GM21447 (cell line): ENCODE data around the gene GRID2IP.
"Not testable (repeated sequence)": the region's sequence is repeated elsewhere in the genome, so short reads cannot be mapped to it uniquely, and the experiment has no call there.

Experiments
- ATAC-seq: cut with Tn5 transposase; IDR thresholded peaks from one replicate; pipeline ENCODE4 v1.9.1; 2021; ENCODE audit not compliant: unreplicated experiment

GRID2IP gene

DNA sequence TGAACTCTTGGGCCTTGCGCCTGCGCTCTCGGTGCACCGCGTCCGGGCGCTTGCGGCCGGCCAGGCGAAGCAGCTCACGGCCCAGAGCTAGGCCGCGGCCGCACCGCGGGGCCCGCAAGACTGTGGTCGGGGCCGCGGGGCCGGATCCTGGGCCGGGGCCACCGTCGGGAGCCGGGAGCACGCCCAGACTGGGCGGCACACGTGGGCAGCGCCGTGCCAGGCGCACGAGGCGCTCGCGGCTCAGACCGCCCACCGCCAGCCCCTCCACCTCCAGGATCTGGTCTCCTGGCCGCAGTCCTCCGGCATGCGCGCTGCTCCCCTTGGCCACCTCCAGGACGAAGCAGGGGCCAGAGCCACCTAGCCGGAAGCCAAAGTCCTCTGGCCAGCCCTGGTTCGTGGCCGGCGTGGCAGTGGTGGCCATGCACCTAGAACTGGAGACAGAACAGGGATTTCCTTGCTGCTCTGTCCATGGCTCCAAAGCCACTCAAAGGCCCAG, at the start of gene GRID2IP:
TSS of gene GRID2IP (minus strand) at position 446 of the 496 bp plus-strand sequence. CDS start at position 421, 25 bp downstream.
- ATAC-seq = no peak

DNA sequence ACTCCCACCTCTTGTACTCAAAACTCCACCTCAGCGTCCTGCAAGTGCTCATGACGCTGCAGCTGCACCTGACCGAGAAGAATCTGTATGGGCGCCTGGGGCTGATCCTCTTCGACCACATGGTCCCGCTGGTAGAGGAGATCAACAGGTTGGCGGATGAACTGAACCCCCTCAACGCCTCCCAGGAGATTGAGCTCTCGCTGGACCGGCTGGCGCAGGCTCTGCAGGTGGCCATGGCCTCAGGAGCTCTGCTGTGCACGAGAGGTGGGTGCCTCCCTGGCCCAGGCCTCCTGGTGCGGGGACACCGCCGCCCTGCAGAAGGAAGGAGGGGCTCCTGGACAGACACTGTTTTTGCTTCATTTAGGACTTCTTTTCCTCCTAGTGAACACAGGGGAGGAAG, 48.8 kb upstream of the GRID2IP start:
- ATAC-seq = no peak

DNA sequence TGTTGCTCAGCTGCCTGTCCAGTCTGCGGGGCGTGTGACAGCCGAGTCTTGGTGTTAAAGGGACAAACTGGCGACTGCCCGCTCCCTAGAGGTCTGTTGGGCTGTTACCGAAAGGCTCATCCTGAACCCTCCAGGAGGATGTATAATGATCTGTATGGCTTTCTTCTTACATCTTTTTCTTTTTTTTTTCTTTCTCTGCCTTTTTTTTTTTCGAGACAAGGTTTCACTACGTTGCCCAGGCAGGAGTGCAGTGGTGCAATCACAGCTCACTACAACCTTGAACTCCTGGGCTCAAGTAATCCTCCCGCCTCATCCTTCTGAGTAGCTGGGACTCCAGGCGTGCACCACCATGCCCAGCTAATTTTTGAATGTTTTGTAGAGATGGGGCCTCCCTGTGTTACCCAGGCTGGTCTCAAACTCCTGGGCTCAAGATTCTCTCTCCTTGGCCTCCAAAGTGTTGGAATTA, 39.4 kb upstream of the GRID2IP start:
- ATAC-seq = peak; percentile 38

DNA sequence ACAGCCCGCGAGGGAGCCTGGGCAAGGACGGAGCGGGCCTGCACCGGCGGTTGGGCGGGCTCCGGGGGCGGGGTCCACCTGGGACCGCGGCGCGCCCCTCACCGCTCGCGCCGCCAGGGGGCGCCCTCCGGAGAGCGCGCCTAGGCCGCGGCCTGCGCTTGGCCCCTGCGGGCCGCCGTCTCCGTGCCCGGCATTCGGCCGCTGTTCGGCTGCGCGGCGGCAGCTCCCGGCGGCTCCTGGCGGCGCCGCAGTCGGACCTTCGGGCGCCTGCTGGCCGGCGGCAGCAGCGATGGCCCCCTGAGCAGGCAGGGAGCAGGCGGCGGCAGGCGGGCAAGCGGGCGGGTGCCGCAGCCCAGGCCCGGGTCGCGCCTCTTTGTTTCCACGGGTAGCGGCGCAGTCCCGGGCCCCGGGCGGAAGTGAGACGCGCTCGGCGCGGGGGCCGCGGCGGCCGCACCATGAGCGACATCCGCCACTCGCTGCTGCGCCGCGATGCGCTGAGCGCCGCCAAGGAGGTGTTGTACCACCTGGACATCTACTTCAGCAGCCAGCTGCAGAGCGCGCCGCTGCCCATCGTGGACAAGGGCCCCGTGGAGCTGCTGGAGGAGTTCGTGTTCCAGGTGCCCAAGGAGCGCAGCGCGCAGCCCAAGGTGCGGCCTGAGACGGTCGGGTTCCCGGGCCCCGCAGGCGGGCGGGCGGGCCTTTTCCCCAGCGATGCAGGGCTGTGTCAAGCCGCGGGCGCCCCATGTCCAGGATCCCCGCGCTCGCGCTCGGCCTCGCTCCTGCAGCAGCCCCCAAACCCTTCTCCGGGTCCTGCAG, 38.8 kb upstream of the GRID2IP start, which contains the start of gene INTS15:
TSS of gene INTS15 (plus strand) at position 193 of the 816 bp plus-strand sequence. CDS start at position 456, 263 bp downstream.
- peak; percentile 78 for ATAC-seq

DNA sequence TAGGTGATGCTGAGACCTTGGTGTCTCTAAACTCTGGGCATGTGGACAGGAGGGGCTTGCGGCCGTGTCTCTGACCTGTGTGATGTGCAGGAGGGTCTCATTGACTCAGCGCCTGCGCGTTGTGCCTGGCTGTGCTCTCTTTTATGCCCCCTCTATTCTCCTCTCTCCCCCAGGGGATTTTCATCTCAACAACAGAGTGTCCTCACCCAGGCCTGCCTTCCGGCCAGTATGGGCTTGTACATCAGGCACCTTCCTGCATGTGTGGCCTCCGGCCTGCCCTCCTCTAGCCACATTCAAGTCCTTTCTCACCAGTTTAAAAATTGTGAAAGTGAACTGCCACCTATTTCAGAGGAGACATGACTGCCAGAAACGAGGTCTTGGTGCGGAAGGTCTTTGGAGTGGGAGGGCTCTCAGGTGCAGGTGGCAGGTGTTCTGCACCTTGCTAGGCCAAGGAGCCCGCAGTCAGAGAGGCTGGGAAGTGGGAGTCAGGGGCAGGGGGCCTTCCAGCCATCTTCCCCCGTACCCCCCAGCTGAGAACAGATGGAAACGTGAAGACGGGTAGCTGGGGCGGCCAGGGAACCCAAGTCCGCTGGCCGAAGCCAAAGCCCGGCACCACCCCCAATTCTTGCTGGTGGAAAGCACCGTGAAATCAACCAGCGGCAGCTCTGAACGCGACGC, 38.0 kb upstream of the GRID2IP start:
- ATAC-seq = no peak

DNA sequence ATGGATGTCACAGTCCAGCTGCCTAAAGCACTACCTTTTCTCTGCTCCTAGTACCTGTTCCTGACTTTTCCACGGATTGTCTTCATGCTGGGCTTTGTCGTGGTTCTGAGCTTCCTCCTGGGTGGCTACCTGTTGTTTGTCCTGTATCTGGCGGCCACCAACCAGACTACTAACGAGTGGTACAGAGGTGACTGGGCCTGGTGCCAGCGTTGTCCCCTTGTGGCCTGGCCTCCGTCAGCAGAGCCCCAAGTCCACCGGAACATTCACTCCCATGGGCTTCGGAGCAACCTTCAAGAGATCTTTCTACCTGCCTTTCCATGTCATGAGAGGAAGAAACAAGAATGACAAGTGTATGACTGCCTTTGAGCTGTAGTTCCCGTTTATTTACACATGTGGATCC, 37.3 kb upstream of the GRID2IP start:
- ATAC-seq = no peak

DNA sequence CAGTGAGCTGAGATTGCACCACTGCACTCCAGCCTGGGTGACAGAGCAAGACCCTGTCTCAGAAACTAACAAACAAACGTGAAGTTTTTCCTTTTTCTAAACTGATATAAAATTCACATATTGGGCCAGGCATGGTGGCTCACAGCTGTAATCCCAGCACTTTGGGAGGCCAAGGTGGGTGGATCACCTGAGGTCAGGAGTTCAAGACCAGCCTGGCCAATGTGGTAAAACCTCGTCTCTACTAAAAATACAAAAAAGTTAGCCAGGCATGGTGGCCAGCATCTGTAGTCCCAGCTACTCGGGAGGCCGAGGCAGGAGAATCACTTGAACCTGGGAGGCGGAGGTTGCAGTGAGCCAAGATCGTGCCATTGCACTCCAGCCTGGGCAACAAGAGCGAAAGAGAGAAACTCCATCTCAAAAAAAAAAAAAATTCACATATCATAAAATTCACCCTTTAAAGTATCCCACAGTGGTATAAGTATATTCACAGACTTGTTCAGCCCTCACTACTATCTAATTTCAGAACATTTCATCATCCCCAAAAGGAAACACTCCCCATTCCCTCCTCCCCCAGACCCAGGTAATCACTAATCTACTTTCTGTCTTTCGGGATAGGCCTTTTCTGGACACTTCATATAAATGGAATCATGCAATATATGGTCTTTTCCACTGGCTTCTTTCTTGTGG, 34.6 kb upstream of the GRID2IP start:
- not testable (repeated sequence) for ATAC-seq

DNA sequence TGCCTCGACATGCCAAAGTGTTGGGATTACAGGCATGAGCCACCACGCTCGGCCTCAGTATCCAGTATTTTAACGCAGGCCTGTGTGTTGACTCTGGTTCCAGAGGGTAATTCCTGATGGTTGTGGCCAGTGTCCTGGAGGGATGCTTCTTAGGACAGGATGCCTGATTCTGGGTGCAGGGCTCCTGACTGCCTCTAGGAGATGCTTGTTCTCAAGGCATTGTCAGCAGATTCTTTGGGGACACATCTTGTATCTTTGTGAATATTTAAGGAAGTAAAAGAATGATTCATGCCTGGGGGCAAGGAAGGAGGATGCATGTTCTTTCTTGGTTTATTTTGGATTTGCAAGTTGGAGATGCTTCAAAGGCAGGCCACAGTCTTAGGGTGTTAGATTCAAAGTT, 28.2 kb upstream of the GRID2IP start:
- ATAC-seq = no peak

DNA sequence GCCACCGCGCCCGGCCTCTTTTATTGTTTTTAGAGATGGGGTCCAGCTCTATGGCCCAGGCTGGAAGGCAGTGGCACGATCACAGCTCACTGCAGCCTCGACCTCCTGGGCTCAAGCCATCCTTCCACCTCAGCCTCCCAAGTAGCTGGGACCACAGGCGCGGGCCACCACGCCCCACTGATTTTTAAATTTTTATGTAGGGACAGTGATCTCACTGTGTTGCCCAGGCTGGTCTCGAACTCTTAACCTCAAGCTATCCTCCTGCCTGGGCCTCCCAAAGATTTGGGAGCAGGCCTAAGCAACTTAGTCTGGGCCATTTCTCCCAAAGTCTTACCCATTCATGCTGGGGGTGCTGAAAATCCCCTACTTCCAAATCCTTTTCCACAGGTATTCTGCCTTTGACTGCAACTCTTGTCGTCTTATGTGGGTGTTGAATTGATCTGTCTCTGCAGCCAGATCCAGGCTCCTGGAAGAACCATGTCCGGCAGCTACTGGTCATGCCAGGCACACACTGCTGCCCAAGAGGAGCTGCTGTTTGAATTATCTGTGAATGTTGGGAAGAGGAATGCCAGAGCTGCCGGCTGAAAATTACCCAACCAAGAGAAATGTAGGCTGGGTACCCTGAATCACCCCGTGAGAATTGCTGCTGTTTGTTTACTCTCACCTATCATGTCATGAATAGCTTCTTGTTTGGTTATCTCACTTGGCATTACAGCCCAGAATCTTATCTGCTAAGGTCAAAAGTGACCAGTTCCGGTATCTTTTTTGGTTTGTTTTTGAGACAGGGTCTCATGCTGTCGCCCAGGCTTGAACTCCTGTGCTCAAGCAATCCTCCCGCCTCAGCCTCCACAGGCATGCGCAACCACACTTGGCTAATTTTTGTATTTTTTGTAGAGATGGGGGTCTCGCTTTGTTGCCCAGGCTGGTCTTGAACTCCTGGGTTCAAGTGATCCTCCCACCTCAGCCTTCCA, 27.1 kb upstream of the GRID2IP start:
- no peak for ATAC-seq

DNA sequence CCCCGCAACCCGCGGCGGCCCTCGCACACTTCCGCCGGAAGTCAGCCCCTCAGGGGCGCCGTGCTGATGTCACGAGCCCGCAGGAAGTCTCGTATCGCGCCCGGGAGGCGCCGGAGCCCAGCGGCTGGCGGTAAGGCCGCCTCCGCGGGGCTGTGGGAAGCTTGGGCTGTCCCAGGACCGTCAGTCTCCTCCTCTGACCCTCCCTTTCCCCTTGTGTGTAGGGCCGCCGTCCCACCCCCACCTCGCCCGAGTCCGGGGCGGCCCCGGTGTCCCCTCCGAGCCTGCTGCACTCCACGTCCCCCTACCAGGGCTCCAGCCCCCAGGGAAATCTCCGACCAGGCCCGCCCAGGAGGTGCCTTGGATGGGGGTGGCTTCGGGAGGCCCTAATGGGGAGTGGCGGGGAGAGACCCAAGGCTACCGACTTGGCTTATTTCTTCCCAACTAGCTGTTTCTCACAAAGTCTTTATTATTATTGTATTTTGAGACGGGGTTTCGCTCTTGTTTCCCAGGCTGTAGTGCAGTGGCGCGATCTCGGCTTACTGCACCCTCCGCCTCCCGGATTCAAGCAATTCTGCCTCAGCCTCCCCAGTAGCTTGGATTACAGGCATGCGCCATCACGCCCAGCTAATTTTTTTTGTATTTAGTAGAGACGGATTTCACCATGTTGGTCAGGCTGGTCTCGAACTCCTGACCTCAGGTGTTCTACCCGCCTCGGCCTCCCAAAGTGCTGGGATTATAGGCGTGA, 26.3 kb upstream of the GRID2IP start, which contains the start of gene ZDHHC4:
TSS of gene ZDHHC4 (plus strand) at position 86 of the 745 bp plus-strand sequence. CDS start 3,108 bp downstream, outside the sequence.
- peak; percentile 93 for ATAC-seq

DNA sequence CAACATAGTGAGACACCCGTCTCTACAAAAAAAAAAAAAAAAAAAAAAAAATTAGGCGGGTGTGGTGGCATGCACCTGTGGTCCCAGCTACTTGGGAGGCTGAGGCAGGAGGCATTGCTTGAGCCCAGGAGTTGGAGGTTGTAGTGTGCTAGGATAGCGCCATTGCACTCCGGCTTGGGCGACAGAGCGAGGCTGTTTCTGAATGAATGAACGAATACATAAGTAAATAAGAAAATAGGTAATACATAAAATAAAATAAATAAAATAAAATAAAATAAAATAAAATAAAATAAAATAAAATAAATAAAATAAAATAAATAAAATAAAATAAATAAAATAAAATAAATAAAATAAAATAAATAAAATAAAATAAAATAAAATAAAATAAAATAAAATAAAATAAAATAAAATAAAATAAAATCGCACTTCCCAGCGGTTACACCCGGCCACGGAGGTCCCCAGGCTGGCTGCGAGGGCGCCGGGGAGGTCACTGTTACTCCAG, 25.7 kb upstream of the GRID2IP start:
- not testable (repeated sequence) for ATAC-seq

DNA sequence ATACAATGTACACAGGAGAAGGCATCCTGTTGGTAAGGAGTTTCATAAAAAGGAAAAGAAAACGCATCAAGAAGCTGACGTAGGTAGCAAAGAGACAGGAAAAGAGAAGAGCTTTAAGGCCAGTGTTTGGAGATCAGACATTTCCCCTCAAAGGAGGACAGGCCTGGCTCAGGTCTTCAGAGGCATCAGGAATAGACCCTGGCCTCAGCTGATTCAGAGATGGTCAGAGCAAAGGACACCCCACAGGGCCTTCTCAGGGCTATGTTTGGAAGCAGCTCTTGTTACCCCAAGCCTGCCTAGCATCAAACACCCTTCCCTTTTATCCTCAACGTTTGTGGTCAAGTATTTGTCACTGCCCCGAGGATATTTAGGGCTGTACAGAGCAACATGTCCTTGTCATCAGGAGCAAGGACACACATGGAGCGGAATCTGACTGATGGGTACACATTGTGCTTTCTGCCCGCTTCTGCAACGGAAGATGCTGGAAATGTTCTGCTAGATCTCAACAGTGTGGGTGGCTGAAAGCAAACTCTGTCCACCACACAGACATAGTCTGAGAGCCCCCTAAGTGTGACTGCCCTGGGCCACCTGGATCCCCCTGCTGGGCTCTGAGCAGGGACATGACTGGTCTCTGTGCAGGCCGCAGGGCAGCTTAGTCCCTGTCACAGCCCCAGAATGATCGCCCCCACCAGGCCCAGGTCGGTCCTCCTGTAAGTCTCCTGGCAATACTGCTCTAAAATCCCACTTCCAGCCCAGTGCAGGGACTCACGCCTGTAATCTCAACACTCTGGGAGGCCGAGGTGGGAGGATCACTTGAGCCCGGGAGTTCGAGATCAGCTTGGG, 25.0 kb upstream of the GRID2IP start:
- ATAC-seq = no peak

DNA sequence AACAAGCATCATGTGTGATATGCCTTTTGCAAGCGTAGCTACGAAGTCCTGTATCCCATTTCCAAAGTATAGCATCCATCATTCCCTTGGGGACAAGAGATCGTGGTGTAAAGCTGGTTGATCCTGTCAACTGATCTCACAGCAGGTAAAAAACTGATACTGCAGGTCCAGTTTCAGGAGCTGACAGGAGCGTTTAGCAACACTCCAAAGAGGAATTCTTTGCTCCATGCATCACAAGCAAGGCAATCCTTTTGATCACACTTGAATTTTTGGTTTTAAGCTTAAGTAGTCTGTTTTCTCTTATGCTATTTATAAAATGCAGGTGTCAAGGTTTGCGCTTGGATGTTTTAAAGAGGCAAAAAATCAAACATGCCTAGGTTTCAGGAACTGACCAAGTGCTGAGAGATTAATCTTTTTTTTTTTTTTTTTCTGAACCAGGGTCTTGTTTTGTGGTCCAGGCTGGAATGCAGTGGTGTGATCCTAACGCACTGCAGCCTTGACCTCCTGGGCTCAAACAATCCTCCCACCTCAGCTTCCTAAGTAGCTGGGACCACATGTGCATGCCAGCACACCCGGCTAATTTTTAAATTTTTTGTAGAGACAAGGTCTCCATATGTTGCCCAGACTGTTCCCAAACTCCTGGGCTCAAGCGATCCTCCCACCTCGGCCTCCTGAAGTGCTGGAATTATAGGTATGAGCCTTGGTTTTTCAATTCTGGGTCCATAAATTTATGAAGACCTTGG, 24.2 kb upstream of the GRID2IP start:
- no peak for ATAC-seq

DNA sequence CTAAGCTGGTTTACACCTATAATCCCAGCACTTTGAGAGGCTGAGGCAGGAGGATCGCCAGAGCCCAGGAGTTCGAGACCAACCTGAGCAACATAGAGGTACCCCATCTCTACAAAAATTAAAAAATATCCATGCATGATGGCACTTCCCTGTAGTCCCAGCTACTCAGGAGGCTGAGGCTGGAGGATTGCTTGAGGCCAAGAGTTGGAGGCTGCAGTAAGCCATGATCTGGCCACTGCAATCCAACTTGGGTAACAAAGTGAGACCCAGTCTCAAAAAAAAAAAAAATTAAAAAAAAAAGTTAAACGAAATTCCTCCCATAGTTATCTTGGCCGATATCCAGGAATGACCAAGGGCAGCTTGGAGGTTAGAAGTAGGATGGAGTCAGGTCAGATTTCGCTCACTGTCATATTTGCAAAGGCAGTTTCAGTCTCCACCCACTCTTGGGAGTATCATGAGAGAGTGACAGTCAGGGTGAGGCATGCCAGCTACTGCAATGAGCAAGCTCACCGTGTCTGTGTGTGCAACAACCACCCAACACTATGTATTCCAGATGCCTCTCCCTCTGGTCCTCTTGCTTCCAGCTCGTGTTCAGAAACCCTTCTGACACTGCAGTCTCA, 20.0 kb upstream of the GRID2IP start:
- ATAC-seq = no peak

DNA sequence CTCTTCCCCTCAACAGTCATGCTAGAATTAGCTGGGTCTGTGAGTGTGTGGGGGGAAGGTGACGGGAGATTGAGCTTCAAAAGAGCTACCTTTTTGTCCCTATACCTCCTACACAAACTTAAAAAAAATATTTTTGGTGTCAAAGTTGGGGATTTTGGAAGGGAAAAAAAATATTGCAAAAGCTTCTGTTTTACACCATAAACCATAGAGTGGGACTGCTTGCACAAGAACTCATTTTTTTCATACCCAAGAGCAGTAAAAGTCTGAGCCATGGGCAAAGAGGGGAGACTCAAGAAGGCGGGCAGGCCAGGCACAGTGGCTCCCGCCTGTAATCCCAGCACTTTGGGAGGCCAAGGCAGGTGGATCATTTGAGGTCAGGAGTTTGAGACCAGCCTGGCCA, 16.6 kb upstream of the GRID2IP start:
- no peak for ATAC-seq

DNA sequence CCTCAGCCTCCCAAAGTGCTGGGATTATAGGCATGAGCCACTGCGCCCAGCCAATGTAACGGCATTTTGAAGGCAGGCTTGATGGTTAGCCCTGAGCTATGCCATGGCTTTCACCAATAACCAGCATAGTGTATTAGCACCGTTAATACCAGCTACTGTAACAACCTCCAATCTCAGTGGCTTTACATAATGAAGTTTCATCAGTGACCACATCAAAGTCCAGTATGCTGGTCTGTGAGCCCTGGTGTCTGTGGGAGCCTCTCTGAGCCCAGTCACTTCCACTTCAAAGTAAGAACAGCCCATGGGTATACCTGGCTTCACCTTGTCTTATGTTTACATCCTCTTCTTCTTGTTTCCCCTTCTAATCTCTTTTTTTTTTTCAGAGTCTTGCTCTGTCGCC, 14.4 kb upstream of the GRID2IP start:
- no peak for ATAC-seq
